ENCODE measurements around the gene TRAPPC6A.
A peak's percentile ranks its signal among the peaks of the same experiment; 100 is the strongest.

Gene TRAPPC6A

GRCh38 chr19:45179072-45179891 is 1.2 kb upstream of the TRAPPC6A start:
- TF ChIP-seq EGR1 (IDR thresholded peaks at IDR 0.05) (peak; percentile 81), TAF1 (IDR thresholded peaks at IDR 0.05; ENCODE audit: low read depth) (peak; percentile 34; the same call in 1 of the 2 replicates), ZBTB7A (IDR thresholded peaks at IDR 0.05; ENCODE audit: low read depth) (0 out of 2 replicates have a peak, but pooled peaks have one; percentile 35), MAX (IDR thresholded peaks at IDR 0.05) (no peak; the same call in 1 of the 2 replicates), NFIC (IDR thresholded peaks at IDR 0.05) (peak; percentile 51; the same call in 1 of the 2 replicates), CREB1 (IDR thresholded peaks at IDR 0.05; ENCODE audit: low read depth) (no peak), RAD21 (IDR thresholded peaks at IDR 0.05; ENCODE audit: low read depth) (no peak), TCF12 (IDR thresholded peaks at IDR 0.05; ENCODE audit: low read depth) (no peak)

- TF ChIP-seq TEAD4 (IDR thresholded peaks at IDR 0.05) (no peak), MAX (IDR thresholded peaks at IDR 0.05) (peak; percentile 96), FOXM1 (IDR thresholded peaks at IDR 0.05; ENCODE audit: borderline replicate concordance, low read depth) (peak; percentile 34; the same call in 1 of the 2 replicates), USF1 (IDR thresholded peaks at IDR 0.05) (peak; percentile 93), EP300 (IDR thresholded peaks at IDR 0.05; ENCODE audit: borderline replicate concordance) (no peak), CEBPB (IDR thresholded peaks at IDR 0.05) (peak; percentile 59; the same call in 1 of the 2 replicates), YY1 (IDR thresholded peaks at IDR 0.05; ENCODE audit: low read depth) (peak; percentile 27; the same call in 1 of the 2 replicates), TCF12 (IDR thresholded peaks at IDR 0.05; ENCODE audit: low read depth) (0 out of 2 replicates have a peak, but pooled peaks have one; percentile 39), CREB1 (IDR thresholded peaks at IDR 0.05; ENCODE audit: low read depth) (peak; percentile 92), ZBTB7A (IDR thresholded peaks at IDR 0.05; ENCODE audit: low read depth) (no peak), REST (IDR thresholded peaks at IDR 0.05; ENCODE audit: low read depth) (no peak), TAF1 (IDR thresholded peaks at IDR 0.05; ENCODE audit: low read depth) (no peak), EGR1 (IDR thresholded peaks at IDR 0.05) (no peak), RAD21 (IDR thresholded peaks at IDR 0.05; ENCODE audit: low read depth) (peak; percentile 20; the same call in 1 of the 2 replicates), NFIC (IDR thresholded peaks at IDR 0.05) (0 out of 2 replicates have a peak, but pooled peaks have one; percentile 10)
Observed at GRCh38 chr19:45178262-45179071, 430 bp upstream of the TRAPPC6A start, which contains the start of gene BLOC1S3. Gene BLOC1S3 (plus strand): TSS chr19:45178784. CDS start chr19:45179297, 513 bp downstream.

- TF ChIP-seq USF1 (IDR thresholded peaks at IDR 0.05) (no peak), MAX (IDR thresholded peaks at IDR 0.05) (no peak), FOXM1 (IDR thresholded peaks at IDR 0.05; ENCODE audit: borderline replicate concordance, low read depth) (no peak), EP300 (IDR thresholded peaks at IDR 0.05; ENCODE audit: borderline replicate concordance) (no peak), CREB1 (IDR thresholded peaks at IDR 0.05; ENCODE audit: low read depth) (no peak), NFIC (IDR thresholded peaks at IDR 0.05) (no peak), YY1 (IDR thresholded peaks at IDR 0.05; ENCODE audit: low read depth) (no peak), ZBTB7A (IDR thresholded peaks at IDR 0.05; ENCODE audit: low read depth) (no peak), TEAD4 (IDR thresholded peaks at IDR 0.05) (no peak)
Observed at GRCh38 chr19:45175515-45176345, 2.3 kb downstream of the TRAPPC6A start.

- TF ChIP-seq USF1 (IDR thresholded peaks at IDR 0.05) (no peak), EGR1 (IDR thresholded peaks at IDR 0.05) (no peak), FOXM1 (IDR thresholded peaks at IDR 0.05; ENCODE audit: borderline replicate concordance, low read depth) (no peak), ZBTB7A (IDR thresholded peaks at IDR 0.05; ENCODE audit: low read depth) (no peak), YY1 (IDR thresholded peaks at IDR 0.05; ENCODE audit: low read depth) (no peak), MAX (IDR thresholded peaks at IDR 0.05) (no peak), REST (IDR thresholded peaks at IDR 0.05; ENCODE audit: low read depth) (no peak), EP300 (IDR thresholded peaks at IDR 0.05; ENCODE audit: borderline replicate concordance) (no peak), TEAD4 (IDR thresholded peaks at IDR 0.05) (no peak), TCF12 (IDR thresholded peaks at IDR 0.05; ENCODE audit: low read depth) (no peak), CEBPB (IDR thresholded peaks at IDR 0.05) (no peak), CREB1 (IDR thresholded peaks at IDR 0.05; ENCODE audit: low read depth) (no peak), TAF1 (IDR thresholded peaks at IDR 0.05; ENCODE audit: low read depth) (no peak), RAD21 (IDR thresholded peaks at IDR 0.05; ENCODE audit: low read depth) (no peak), NFIC (IDR thresholded peaks at IDR 0.05) (no peak)
Observed at GRCh38 chr19:45173816-45174215, 4.2 kb downstream of the TRAPPC6A start.
